ENCODE measurements around the gene ZNF497. TPM values are rescaled to one million over a fixed set of nuclear protein-coding genes. Genes with fewer than 3 reads are reported as not detected.

ZNF497 gene
- total RNA-seq, 4 donors from 2014 or later: 0.70 to 4.4 (median 2.1) TPM; not detected in 1

DNA sequence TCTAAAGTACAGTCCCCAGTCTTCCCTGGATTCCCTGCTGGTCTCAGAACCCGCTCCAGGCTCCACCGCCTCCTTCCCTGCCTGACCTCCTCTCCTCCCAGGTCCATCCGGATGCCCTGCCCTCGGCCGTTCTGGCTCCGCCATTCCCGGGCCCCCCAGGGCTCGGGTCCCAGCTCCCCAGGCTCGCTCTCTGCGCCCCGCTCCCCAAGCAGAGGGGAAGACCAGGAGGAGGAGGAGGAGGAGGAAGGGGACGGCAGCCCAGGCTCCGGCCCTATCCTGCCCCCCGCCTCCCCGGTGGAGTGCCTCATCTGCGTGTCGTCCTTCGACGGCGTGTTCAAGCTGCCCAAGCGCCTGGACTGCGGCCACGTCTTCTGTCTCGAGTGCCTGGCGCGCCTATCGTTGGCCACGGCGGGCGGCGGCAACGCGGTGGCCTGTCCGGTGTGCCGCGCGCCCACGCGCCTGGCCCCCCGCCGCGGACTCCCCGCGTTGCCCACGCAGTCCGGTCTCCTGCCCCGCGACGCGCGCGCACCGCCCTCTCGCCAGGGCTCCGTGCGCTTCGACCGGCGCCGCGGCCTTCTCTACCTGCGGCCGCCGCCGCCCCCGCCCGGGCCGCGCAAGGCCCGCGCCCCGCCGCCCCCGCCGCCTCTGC is 33.6 kb upstream of the ZNF497 start:
- Histone ChIP-seq H3K27ac (no peak overlapping the region), H3K4me3 (no peak overlapping the region), H3K36me3 (peaks cover 0 to 36% (median 0%) of the 10 kb centered on the region in 3 donors), H3K9me3 (no peaks in the 10 kb centered on the region), H3K4me1 (peaks cover 4 to 20% (median 6%) of the 10 kb centered on the region in 4 donors), H3K27me3 (peaks cover 0 to 18% of the 10 kb centered on the region in 2 donors)
- no peak for DNase-seq
- no peak for TF ChIP-seq POLR2A (IDR thresholded peaks at IDR 0.05)

DNA sequence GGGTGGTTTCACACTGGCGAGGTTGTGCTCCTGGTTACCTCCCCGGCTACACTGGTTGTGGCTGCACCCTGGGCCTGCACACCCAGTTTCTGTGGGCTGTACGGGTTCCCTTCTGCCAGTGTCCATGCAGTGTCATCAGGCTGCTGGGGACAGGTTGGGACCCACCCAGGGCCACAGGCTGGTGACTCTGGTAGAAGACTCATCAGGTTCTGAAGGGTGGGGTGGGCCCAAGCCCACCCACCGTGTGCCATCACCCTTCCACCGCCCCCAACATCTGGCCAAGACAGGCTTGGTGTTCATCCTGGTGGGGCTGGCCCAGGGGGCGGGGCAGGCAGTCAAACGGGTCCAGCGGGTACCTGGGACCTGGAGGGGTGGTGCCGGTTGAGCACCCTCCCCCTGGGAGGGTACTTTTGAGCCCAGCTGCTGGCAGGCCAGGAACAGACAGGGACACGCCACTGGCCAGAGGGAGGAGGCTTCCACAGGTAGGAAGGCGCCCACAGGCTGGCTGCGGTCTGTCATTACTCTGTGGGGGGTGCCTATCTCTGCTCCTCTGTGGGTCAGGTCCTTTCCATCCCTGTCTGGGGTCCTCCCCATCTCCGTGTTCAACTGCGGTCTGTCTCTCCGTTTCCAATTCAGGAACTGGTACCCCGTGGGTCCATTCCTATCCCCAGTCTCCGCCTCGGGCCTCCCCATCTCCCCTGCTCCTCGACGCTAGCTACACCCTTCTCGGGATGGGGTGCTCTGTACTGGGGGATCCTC is 32.8 kb upstream of the ZNF497 start, which contains the start of gene RNF225:
Gene RNF225, plus strand, starts transcription at position 437 of the 759 bp plus-strand sequence. CDS start 434 bp downstream, outside the sequence.
- no peaks in the 10 kb centered on the region for H3K9me3 ChIP-seq
- peaks cover 0 to 14% (median under 1%) of the 10 kb centered on the region in 4 donors for H3K4me1 ChIP-seq
- no peak for DNase-seq
- peaks cover 0 to 18% of the 10 kb centered on the region in 2 donors for H3K27me3 ChIP-seq
- TF ChIP-seq, protein P1, sequence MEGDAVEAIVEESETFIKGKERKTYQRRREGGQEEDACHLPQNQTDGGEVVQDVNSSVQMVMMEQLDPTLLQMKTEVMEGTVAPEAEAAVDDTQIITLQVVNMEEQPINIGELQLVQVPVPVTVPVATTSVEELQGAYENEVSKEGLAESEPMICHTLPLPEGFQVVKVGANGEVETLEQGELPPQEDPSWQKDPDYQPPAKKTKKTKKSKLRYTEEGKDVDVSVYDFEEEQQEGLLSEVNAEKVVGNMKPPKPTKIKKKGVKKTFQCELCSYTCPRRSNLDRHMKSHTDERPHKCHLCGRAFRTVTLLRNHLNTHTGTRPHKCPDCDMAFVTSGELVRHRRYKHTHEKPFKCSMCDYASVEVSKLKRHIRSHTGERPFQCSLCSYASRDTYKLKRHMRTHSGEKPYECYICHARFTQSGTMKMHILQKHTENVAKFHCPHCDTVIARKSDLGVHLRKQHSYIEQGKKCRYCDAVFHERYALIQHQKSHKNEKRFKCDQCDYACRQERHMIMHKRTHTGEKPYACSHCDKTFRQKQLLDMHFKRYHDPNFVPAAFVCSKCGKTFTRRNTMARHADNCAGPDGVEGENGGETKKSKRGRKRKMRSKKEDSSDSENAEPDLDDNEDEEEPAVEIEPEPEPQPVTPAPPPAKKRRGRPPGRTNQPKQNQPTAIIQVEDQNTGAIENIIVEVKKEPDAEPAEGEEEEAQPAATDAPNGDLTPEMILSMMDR (IDR thresholded peaks at IDR 0.05): no peak
- no peak for TF ChIP-seq POLR2A (IDR thresholded peaks at IDR 0.05)
- no peak within 1 kb of the TSS for H3K27ac ChIP-seq
- peaks cover 0 to 40% (median 0%) of the 10 kb centered on the region in 3 donors for H3K36me3 ChIP-seq
- H3K4me3 ChIP-seq: no peak within 1 kb of the TSS

DNA sequence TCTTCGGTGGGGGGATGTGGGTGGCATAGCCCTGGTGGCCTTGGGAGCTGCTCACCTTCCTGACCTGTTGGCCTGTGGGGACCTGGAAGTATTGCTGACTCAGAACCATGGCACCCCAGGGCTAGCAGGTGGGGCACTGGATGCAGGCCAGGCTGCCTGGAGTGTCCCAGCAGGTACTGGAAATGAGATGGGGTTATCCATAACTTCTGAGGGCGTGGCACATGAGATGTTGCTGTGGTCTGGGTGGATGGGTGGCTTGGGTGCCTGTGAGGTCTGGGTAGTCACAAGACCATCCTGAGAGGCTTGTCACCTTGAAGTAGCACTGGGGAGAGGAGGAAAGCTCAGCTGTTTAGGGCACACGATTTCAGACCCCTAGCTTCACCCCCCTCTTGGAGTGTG is 32.3 kb upstream of the ZNF497 start:
- Histone ChIP-seq H3K4me3 (no peak overlapping the region), H3K9me3 (no peaks in the 10 kb centered on the region), H3K27ac (no peak overlapping the region), H3K36me3 (peaks cover 0 to 44% (median 0%) of the 10 kb centered on the region in 3 donors), H3K4me1 (peaks cover 0 to 10% (median 0%) of the 10 kb centered on the region in 4 donors), H3K27me3 (peaks cover 0 to 18% of the 10 kb centered on the region in 2 donors)
- TF ChIP-seq POLR2A (IDR thresholded peaks at IDR 0.05): no peak
- TF ChIP-seq, protein P1 (IDR thresholded peaks at IDR 0.05): no peak
- DNase-seq: no peak

DNA sequence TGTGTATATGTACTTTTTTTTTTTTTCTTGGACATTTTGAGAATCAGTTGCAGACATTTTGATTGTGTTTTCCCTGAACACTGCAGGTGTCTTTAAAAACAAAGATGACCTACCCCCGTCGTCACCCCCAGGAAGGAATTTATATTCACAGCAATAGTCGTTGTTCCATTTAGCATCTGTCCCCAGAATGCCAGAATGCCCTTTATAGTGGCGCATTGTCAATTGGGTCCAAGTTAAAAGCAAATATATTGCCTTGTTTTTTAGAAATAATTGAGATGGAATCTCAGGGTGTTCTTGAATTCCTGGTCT is 31.1 kb upstream of the ZNF497 start:
- peaks cover 0 to 55% (median 0%) of the 10 kb centered on the region in 3 donors for H3K36me3 ChIP-seq
- H3K9me3 ChIP-seq: no peaks in the 10 kb centered on the region
- peaks cover 0 to 18% of the 10 kb centered on the region in 2 donors for H3K27me3 ChIP-seq
- TF ChIP-seq, protein P1 (IDR thresholded peaks at IDR 0.05): no peak
- TF ChIP-seq POLR2A (IDR thresholded peaks at IDR 0.05): no peak
- no peak for DNase-seq
- no peak overlapping the region for H3K4me3 ChIP-seq
- no peak overlapping the region for H3K27ac ChIP-seq
- H3K4me1 ChIP-seq: peaks cover 0 to 10% (median 0%) of the 10 kb centered on the region in 4 donors

DNA sequence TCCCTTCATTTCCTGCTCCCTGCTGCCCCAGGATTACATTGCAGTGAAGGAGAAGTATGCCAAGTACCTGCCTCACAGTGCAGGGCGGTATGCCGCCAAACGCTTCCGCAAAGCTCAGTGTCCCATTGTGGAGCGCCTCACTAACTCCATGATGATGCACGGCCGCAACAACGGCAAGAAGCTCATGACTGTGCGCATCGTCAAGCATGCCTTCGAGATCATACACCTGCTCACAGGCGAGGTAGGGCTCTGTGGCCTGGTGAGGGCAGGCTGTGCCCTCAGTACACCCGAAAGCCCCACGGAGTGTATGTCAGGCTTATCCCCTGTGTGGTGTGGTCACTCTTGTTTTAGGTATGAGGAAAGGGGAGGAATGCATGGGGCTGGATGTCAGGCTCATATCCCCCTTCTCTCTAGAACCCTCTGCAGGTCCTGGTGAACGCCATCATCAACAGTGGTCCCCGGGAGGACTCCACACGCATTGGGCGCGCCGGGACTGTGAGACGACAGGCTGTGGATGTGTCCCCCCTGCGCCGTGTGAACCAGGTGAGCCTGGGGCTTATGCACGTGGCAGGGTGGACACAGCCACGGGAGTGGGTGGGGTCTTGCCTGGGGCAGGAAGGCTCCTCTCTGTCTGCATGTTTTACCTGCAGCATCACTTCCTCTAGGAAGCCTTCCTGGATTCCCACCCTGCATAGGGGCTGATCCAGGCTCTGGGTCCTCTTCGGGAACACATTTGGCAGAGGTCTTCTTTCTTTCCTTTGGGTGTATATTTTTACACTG is 30.6 kb upstream of the ZNF497 start:
- Histone ChIP-seq H3K4me1 (peaks cover 0 to 12% (median under 1%) of the 10 kb centered on the region in 4 donors), H3K4me3 (no peak overlapping the region), H3K9me3 (no peaks in the 10 kb centered on the region), H3K27ac (no peak overlapping the region), H3K36me3 (peaks cover 0 to 56% (median 0%) of the 10 kb centered on the region in 3 donors), H3K27me3 (peaks cover 0 to 18% of the 10 kb centered on the region in 2 donors)
- DNase-seq: no peak
- TF ChIP-seq, protein P1 (IDR thresholded peaks at IDR 0.05): no peak
- TF ChIP-seq POLR2A (IDR thresholded peaks at IDR 0.05): no peak

Measured in Peyer's patch (tissue), 4 donors.